Lung (tissue), 12 donors: ENCODE measurements around the gene ADAMTS12. TPM values are rescaled to one million over a fixed set of nuclear protein-coding genes. Genes with fewer than 3 reads are reported as not detected.

Source experiments
- ATAC-seq: fragments of 200-7000 bp; cut with Tn5 transposase; one replicate; pipeline ENCODE4 v1.9.1; 2020; ENCODE audit warnings: moderate number of reproducible peaks; ENCODE audit not compliant: insufficient read depth, low FRiP score
- DNase-seq, 3 donors: peaks; one replicate each; pipeline ENCODE4 v3.0.0-alpha.2; 2013 to 2017
- H3K27ac ChIP-seq, 2 donors: one replicate each; pipeline ENCODE4 v1.5.1; 2013; ENCODE audit warnings: mild to moderate bottlenecking in 2 of 2, moderate library complexity in 2 of 2, control low read depth in 1 of 2, inconsistent platforms in 1 of 2, low read depth in 1 of 2, low read length in 1 of 2
- H3K27me3 ChIP-seq, 3 donors: one replicate each; pipeline ENCODE4 v1.5.1; 2013; ENCODE audit warnings: low read length in 2 of 3; ENCODE audit not compliant: control insufficient read depth in 3 of 3, insufficient read depth in 3 of 3
- H3K36me3 ChIP-seq, 4 donors: one replicate each; pipeline ENCODE4 v1.5.1; 2013; ENCODE audit warnings: low read length in 4 of 4, mild to moderate bottlenecking in 1 of 4, moderate library complexity in 1 of 4; ENCODE audit not compliant: control insufficient read depth in 4 of 4, insufficient read depth in 4 of 4
- H3K4me1 ChIP-seq, 5 donors: one replicate each; pipeline ENCODE4 v1.5.1; 2013; ENCODE audit warnings: low read length in 5 of 5, mild to moderate bottlenecking in 2 of 5, moderate library complexity in 1 of 5; ENCODE audit not compliant: control insufficient read depth in 5 of 5, insufficient read depth in 5 of 5
- H3K4me3 ChIP-seq: one replicate; pipeline ENCODE4 v1.5.1; 2013; ENCODE audit warnings: mild to moderate bottlenecking, control low read depth, moderate library complexity
- H3K9ac ChIP-seq, 2 donors: one replicate each; pipeline ENCODE4 v1.5.1; 2013; ENCODE audit warnings: low read length in 2 of 2, control low read depth in 1 of 2; ENCODE audit not compliant: insufficient read depth in 1 of 2
- H3K9me3 ChIP-seq, 4 donors: one replicate each; pipeline ENCODE4 v1.5.1; 2013; ENCODE audit warnings: low read length in 3 of 4, mild to moderate bottlenecking in 1 of 4, moderate library complexity in 1 of 4; ENCODE audit not compliant: control insufficient read depth in 4 of 4, insufficient read depth in 3 of 4
- WGBS, 2 donors: extraction: QIAGEN DNeasy Blood & Tissue Kit; methylation state at CpG; one replicate each; pipeline ENCODE4 v1.1.7; 2013; 5-methylcytosine and 5-hydroxymethylcytosine counted together
- polyA plus RNA-seq, 2 donors: library from polyadenylated mRNA; stranded (reverse); fragments of 200-250 nt; gene quantifications; one replicate each; pipeline ENCODE4 v1.2.1, GENCODE V29; 2013
- total RNA-seq, 2 donors: library from RNA; depleted of rRNA in 1 of 2; stranded (reverse); fragments of >200 nt in 1 of 2; gene quantifications; one replicate each; pipeline ENCODE4 v1.2.1, GENCODE V29; 2014 to 2021
- TF ChIP-seq, protein P1 (sequence below): IDR thresholded peaks from 2 replicates; pipeline ENCODE4 v1.5.1; 2012; ENCODE audit warnings: mild to moderate bottlenecking; ENCODE audit errors: control extremely low read depth, extremely low read depth
- donor health status: control.
- donor health status: control.
- donor health status: Bipolar disorder and iron deficiency.
- donor health status: healthy.
- donor health status: DM: yes; HTN: yes; CAD: no.

ADAMTS12 gene
- total and polyA plus RNA-seq, 4 donors: 1.3 to 55.1 (median 4.3) TPM

DNA sequence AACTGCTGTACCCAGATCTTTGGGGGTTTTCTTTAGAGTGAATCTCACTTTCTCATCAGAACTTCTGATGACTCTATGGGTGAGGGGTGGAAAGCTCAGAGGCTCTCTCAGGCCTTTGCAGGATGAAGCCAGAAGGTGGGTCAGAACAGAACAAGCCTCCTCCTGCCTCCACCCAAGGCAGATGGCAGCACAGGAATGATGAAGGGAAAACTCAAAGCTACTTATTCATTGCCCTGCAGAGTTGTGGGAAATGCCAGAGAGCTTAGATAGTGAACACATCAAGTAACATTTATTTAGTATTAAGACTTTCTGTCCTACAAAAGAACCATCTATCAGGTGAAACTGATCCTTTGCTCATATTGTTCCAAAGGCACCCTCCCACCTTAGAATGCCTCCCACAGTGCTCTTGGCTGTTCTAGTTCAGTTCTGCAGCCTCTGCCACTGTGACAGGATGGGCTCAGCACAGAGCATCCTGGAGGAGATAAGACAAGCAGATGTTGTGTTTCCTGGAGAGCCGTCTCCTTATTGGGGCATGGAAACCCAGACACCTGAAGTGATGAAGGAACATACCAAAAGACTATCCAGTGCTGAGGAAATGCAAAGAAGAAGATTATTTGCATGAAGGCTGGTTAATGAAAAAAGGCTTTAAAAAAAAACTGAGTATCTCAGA lies 146.6 kb downstream of the ADAMTS12 start:
- no peak overlapping the region for H3K9ac ChIP-seq
- peaks cover 0 to 5% (median under 1%) of the 10 kb centered on the region in 4 donors for H3K36me3 ChIP-seq
- peaks cover 0 to 22% (median 10%) of the 10 kb centered on the region in 5 donors for H3K4me1 ChIP-seq
- 78 to 89% methylated on average over 1 of the region's 1 CpG for WGBS, 2 donors
- no peaks in the 10 kb centered on the region for H3K27me3 ChIP-seq
- no peak overlapping the region for H3K27ac ChIP-seq
- TF ChIP-seq, protein P1, sequence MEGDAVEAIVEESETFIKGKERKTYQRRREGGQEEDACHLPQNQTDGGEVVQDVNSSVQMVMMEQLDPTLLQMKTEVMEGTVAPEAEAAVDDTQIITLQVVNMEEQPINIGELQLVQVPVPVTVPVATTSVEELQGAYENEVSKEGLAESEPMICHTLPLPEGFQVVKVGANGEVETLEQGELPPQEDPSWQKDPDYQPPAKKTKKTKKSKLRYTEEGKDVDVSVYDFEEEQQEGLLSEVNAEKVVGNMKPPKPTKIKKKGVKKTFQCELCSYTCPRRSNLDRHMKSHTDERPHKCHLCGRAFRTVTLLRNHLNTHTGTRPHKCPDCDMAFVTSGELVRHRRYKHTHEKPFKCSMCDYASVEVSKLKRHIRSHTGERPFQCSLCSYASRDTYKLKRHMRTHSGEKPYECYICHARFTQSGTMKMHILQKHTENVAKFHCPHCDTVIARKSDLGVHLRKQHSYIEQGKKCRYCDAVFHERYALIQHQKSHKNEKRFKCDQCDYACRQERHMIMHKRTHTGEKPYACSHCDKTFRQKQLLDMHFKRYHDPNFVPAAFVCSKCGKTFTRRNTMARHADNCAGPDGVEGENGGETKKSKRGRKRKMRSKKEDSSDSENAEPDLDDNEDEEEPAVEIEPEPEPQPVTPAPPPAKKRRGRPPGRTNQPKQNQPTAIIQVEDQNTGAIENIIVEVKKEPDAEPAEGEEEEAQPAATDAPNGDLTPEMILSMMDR: no peak
- H3K9me3 ChIP-seq: no peaks in the 10 kb centered on the region
- ATAC-seq: no peak
- H3K4me3 ChIP-seq: no peak overlapping the region
- no peak for DNase-seq

DNA sequence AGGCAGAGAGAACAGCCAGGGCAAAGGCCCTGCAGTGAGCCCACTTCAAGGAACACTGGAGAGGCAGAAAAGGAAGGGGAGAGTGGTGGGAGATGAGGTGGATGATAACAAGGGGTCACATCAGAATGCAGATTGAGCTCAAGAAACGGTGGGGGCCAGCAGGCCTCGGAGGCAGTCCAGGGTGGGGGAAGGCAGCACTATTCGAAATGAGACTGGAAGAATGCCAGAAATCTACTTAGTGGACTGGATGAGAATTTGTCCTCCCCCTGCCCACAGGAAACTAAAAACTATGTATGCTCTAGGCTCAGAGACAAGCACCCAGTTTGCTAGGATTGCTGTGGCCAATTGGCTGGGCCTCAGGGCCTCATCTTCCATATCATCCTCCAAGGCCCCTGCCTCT lies 148.7 kb downstream of the ADAMTS12 start:
- Histone ChIP-seq H3K9me3 (peaks cover 0 to 3% (median 0%) of the 10 kb centered on the region in 4 donors), H3K4me3 (no peak overlapping the region), H3K9ac (no peak overlapping the region), H3K36me3 (peaks cover 0 to 10% (median 0%) of the 10 kb centered on the region in 4 donors), H3K27me3 (no peaks in the 10 kb centered on the region), H3K27ac (no peak overlapping the region), H3K4me1 (peaks cover 0 to 22% (median 17%) of the 10 kb centered on the region in 5 donors)
- 56 to 72% methylated on average over 3 of the region's 3 CpGs for WGBS, 2 donors
- ATAC-seq (no peak), DNase-seq (peak; percentile 28 to 71 (median 52))
- TF ChIP-seq, protein P1: no peak

DNA sequence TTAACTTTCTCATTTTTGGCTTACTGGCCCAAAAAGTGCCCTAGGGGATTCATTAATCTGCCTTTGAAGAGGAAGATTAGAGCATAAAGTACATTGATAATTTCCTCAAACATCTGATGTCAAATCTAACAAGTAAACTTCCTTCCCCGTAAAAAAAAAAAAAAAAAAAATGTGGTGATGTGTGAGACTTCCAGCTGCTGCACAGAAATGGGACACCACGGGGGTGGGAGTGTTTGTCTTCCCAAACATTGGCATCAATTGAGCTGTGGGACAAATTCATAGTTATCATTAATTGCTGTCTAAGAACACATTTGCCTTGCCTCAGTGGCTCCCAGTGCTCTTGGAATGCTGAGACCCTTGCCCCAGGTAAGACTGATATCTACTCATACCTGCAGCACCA lies 149.6 kb downstream of the ADAMTS12 start:
- H3K27ac ChIP-seq: no peak overlapping the region
- TF ChIP-seq, protein P1: no peak

More for the DNA sequence above, 149.6 kb downstream of the ADAMTS12 start:
- WGBS, 2 donors: 55 to 69% methylated on average over 2 of the region's 2 CpGs
- H3K36me3 ChIP-seq: peaks cover 0 to 10% (median 0%) of the 10 kb centered on the region in 4 donors
- H3K9me3 ChIP-seq: peaks cover 0 to 3% (median 0%) of the 10 kb centered on the region in 4 donors
- peaks cover 0 to 22% (median 17%) of the 10 kb centered on the region in 5 donors for H3K4me1 ChIP-seq
- no peaks in the 10 kb centered on the region for H3K27me3 ChIP-seq
- DNase-seq (peak; percentile 40 to 66 (median 65)), ATAC-seq (no peak)
- no peak overlapping the region for H3K4me3 ChIP-seq
- no peak overlapping the region for H3K9ac ChIP-seq
